ENCODE results near the gene CDH11. TPM values are rescaled to one million over a fixed set of nuclear protein-coding genes. Genes with fewer than 3 reads are reported as not detected.
A peak's percentile ranks its signal among the peaks of the same experiment; 100 is the strongest.

CDH11 gene
- total and polyA plus RNA-seq, 7 donors: 1.2 to 146 (median 19.3) TPM

DNA sequence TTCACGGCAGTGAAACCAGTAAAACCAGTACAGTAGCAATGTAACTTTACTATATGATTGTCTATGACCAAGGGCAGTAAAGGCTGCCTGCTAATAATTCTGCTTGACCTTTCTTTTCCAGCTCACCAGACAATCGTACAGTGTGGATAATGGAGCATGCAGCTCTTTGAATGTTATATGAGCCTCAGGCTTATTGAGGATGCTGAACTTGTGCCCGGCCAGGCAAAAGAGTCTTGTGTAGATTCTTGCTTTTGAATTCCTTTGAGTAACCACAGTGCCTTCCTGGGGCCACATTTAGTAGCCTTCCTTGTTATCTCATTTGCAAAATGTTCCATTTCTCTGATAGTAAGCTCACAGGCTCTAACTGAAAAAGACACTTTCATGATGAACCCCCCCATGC is 131.8 kb downstream of the CDH11 start:
- intact Hi-C loops (cut with DNase I): no loop called here
- TF ChIP-seq EP300 (IDR thresholded peaks at IDR 0.05) (no peak), POLR2A (IDR thresholded peaks at IDR 0.05) (no peak), POLR2AphosphoS5 (IDR thresholded peaks at IDR 0.05) (no peak)
- TF ChIP-seq, protein P1, sequence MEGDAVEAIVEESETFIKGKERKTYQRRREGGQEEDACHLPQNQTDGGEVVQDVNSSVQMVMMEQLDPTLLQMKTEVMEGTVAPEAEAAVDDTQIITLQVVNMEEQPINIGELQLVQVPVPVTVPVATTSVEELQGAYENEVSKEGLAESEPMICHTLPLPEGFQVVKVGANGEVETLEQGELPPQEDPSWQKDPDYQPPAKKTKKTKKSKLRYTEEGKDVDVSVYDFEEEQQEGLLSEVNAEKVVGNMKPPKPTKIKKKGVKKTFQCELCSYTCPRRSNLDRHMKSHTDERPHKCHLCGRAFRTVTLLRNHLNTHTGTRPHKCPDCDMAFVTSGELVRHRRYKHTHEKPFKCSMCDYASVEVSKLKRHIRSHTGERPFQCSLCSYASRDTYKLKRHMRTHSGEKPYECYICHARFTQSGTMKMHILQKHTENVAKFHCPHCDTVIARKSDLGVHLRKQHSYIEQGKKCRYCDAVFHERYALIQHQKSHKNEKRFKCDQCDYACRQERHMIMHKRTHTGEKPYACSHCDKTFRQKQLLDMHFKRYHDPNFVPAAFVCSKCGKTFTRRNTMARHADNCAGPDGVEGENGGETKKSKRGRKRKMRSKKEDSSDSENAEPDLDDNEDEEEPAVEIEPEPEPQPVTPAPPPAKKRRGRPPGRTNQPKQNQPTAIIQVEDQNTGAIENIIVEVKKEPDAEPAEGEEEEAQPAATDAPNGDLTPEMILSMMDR (IDR thresholded peaks at IDR 0.05): no peak
- Histone ChIP-seq H3K4me1 (no peaks in the 10 kb centered on the region), H3K27ac (no peak overlapping the region), H3K27me3 (no peaks in the 10 kb centered on the region), H3K9me3 (no peaks in the 10 kb centered on the region), H3K4me3 (no peak overlapping the region), H3K36me3 (peaks cover 0 to 64% (median 7%) of the 10 kb centered on the region in 4 donors)
- no peak for DNase-seq
- WGBS, 2 donors: 39 to 69% methylated on average over 3 of the region's 3 CpGs

DNA sequence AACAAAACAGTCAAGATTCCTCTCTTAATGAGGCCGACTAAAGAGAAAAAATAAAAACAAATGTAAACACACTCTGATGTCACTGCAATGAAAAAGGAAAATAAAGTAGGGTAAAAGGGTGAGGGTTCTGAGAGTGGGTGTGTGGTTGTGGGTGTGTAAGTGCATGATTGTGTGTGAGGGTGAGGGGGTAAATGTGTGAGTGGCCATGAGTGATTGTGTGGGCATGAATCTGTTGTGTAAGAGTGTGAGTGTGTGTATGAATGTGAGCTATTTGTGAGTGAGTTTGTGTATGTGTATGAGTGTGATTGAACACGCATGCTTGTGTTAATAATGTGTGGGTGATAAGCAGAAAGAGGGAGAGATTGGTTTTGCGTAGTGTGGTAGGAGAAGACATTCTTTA is 132.8 kb downstream of the CDH11 start:
- H3K36me3 ChIP-seq: peaks cover 0 to 64% (median 7%) of the 10 kb centered on the region in 4 donors
- peaks cover 0 to 4% (median 0%) of the 10 kb centered on the region in 4 donors for H3K4me1 ChIP-seq
- no peak for DNase-seq
- H3K4me3 ChIP-seq: no peak overlapping the region
- TF ChIP-seq EP300 (IDR thresholded peaks at IDR 0.05): no peak
- no peak for TF ChIP-seq POLR2A (IDR thresholded peaks at IDR 0.05)
- no peak for TF ChIP-seq POLR2AphosphoS5 (IDR thresholded peaks at IDR 0.05)
- TF ChIP-seq, protein P1 (IDR thresholded peaks at IDR 0.05): no peak
- intact Hi-C loops (cut with DNase I): no loop called here
- H3K9me3 ChIP-seq: no peaks in the 10 kb centered on the region
- WGBS, 2 donors: 71 to 84% methylated on average over 3 of the region's 3 CpGs
- H3K27ac ChIP-seq: no peak overlapping the region
- no peaks in the 10 kb centered on the region for H3K27me3 ChIP-seq

DNA sequence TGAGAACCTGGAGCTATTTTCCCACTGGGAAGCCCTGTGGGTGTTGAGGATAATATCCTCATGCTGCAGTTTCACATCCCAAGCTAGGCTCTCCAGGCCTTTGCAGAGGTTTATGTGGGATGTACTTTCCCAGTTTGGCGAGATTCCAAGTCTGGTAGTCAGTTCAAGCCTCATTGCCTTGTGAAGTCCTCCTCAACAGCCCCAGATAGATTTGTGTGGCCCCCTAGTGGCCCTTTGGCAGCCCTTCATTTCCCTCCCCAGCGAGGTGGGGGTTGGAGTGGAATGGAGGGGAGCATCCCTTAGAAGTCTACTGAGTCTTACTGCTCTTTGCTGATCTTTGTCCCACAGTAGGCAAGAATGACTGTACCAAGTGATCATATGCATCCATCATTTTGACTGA is 137.9 kb downstream of the CDH11 start:
- no peak for TF ChIP-seq EP300 (IDR thresholded peaks at IDR 0.05)
- TF ChIP-seq, protein P1 (IDR thresholded peaks at IDR 0.05): peak in 2 of 4 experiments; percentile 28 to 29
- no peak overlapping the region for H3K4me3 ChIP-seq
- no peak overlapping the region for H3K27ac ChIP-seq
- WGBS, 2 donors: 30 to 33% methylated on average over 2 of the region's 2 CpGs
- no peaks in the 10 kb centered on the region for H3K9me3 ChIP-seq
- intact Hi-C loops (cut with DNase I): no loop called here
- no peaks in the 10 kb centered on the region for H3K27me3 ChIP-seq
- peaks cover 0 to 20% (median 3%) of the 10 kb centered on the region in 4 donors for H3K4me1 ChIP-seq
- H3K36me3 ChIP-seq: peaks cover 0 to 27% (median 4%) of the 10 kb centered on the region in 4 donors
- no peak for DNase-seq

DNA sequence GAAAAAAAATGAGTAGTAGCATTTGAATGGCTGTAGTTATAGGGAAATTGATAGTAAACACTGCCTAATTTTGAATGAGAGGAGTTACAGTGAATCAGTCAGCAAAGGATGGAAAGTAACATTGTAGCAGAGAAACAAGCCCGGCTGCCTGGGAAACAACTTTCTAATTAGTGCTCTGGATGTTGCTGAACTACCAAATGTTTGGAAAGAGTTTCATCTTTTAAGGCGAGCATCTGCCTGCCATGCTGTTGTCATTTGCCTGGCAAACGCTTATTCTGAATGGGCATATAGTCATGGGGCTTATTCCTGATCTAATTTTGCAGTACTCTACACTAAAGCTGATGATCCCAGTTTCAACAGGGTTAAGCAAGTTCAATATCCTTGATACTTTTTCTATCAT is 138.6 kb downstream of the CDH11 start:
- no peak overlapping the region for H3K27ac ChIP-seq
- peaks cover 0 to 21% (median 4%) of the 10 kb centered on the region in 4 donors for H3K36me3 ChIP-seq
- DNase-seq: no peak
- TF ChIP-seq, protein P1 (IDR thresholded peaks at IDR 0.05): no peak
- no peak for TF ChIP-seq POLR2A (IDR thresholded peaks at IDR 0.05)
- no peak for TF ChIP-seq POLR2AphosphoS5 (IDR thresholded peaks at IDR 0.05)
- no peak for TF ChIP-seq EP300 (IDR thresholded peaks at IDR 0.05)
- 84 to 85% methylated on average over 3 of the region's 3 CpGs for WGBS, 2 donors
- intact Hi-C loops (cut with DNase I): no loop called here
- H3K27me3 ChIP-seq: no peaks in the 10 kb centered on the region
- H3K9me3 ChIP-seq: no peaks in the 10 kb centered on the region
- H3K4me3 ChIP-seq: no peak overlapping the region
- peaks cover 0 to 20% (median 3%) of the 10 kb centered on the region in 4 donors for H3K4me1 ChIP-seq

DNA sequence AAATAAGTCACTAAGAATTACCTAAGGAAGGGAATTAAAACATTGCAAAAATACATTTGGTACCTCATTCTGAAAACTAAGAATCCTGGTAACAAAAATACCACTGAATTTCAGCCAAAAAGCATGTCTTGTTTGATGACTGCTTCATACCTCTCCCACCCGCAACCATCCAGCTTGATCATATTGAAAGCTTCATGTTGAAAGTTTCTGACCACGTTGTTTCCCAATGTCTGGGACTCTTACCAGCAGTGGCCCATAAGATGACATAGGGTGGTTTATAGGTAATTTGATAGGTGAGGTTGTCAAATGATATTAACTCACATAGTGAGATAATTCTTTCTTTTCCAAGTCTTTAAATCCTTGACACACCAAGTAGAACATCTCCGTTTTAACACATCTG is 139.3 kb downstream of the CDH11 start:
- Histone ChIP-seq H3K4me3 (no peak overlapping the region), H3K36me3 (peaks cover 0 to 14% (median 1%) of the 10 kb centered on the region in 4 donors), H3K27ac (no peak overlapping the region), H3K4me1 (peaks cover 0 to 20% (median 3%) of the 10 kb centered on the region in 4 donors), H3K9me3 (no peaks in the 10 kb centered on the region), H3K27me3 (no peaks in the 10 kb centered on the region)
- TF ChIP-seq, protein P1 (IDR thresholded peaks at IDR 0.05): no peak
- no peak for TF ChIP-seq POLR2AphosphoS5 (IDR thresholded peaks at IDR 0.05)
- no peak for TF ChIP-seq EP300 (IDR thresholded peaks at IDR 0.05)
- intact Hi-C loops (cut with DNase I): no loop called here
- 88 to 94% methylated on average over 3 of the region's 3 CpGs for WGBS, 2 donors
- no peak for DNase-seq

Measured in sigmoid colon (tissue), 7 donors.